Panc1 (cell line): ENCODE data around the gene C11orf54.

Experiments used
- CTCF ChIP-seq: fragments of 450-650 bp; IDR thresholded peaks from 2 replicates; pipeline ENCODE4 v1.5.1; 2017; ENCODE audit warnings: mild to moderate bottlenecking
- REST ChIP-seq, 2 experiments: IDR thresholded peaks; 2 replicates each; pipeline ENCODE4 v1.6.1; 2011 to 2012; ENCODE audit warnings: low read depth in 2 of 2, control low read depth in 1 of 2, low read length in 1 of 2, mild to moderate bottlenecking in 1 of 2, moderate library complexity in 1 of 2; ENCODE audit not compliant: insufficient read depth in 1 of 2

- TF ChIP-seq CTCF (no peak), REST (IDR thresholded peaks at IDR 0.05; ENCODE audit: insufficient read depth in 1 of 2, low read depth in 2 of 2, low read length in 1 of 2) (no peak)
These were observed 46.9 kb upstream of the C11orf54 start for GRCh38 chr11:93694557-93694956.
